Suprapubic skin (tissue), 3 donors: Measurements from ENCODE around the gene COL3A1.

Experiments used
- EP300 ChIP-seq: sonication (generic); formaldehyde crosslinking; IDR thresholded peaks from one replicate; pipeline ENCODE4 v1.6.1; 2017; ENCODE audit warnings: antibody characterized with exemption
- POLR2A ChIP-seq, 2 donors: fragments of 450-650 bp; IDR thresholded peaks; one replicate each; pipeline ENCODE4 v1.6.1; 2017; ENCODE audit warnings: antibody characterized with exemption in 2 of 2, mild to moderate bottlenecking in 2 of 2, moderate library complexity in 2 of 2
- TF ChIP-seq, protein P1 (sequence below), 2 donors: fragments of 200-600 bp in 1 of 2; fragments of 450-650 bp in 1 of 2; sonication (generic) in 1 of 2; IDR thresholded peaks; one replicate each; pipeline ENCODE4 v1.5.1; 2016 to 2019; ENCODE audit warnings: antibody characterized with exemption in 2 of 2, mild to moderate bottlenecking in 1 of 2, moderate library complexity in 1 of 2

DNA sequence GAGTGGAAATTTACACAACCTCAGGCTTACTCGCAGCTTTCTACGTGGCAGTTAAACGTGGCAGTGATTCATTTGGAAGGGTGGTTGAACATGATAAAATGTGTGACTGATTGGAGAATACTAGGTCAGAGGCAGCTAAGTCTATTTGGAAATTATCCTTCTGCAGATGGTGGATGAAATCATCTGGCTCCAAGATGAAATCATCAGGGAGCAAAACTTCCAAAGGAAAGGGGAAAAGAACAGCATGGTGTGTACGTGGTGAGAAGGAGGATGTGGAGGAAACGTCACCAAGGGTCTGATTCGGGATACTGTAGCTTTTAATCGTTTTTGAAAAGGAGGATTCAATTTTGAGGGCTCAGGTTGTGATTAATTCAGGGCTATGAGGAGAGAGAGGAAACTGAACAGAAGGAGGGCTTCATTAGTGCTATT is 47.9 kb downstream of the COL3A1 start:
- TF ChIP-seq, protein P1, sequence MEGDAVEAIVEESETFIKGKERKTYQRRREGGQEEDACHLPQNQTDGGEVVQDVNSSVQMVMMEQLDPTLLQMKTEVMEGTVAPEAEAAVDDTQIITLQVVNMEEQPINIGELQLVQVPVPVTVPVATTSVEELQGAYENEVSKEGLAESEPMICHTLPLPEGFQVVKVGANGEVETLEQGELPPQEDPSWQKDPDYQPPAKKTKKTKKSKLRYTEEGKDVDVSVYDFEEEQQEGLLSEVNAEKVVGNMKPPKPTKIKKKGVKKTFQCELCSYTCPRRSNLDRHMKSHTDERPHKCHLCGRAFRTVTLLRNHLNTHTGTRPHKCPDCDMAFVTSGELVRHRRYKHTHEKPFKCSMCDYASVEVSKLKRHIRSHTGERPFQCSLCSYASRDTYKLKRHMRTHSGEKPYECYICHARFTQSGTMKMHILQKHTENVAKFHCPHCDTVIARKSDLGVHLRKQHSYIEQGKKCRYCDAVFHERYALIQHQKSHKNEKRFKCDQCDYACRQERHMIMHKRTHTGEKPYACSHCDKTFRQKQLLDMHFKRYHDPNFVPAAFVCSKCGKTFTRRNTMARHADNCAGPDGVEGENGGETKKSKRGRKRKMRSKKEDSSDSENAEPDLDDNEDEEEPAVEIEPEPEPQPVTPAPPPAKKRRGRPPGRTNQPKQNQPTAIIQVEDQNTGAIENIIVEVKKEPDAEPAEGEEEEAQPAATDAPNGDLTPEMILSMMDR (IDR thresholded peaks at IDR 0.05): no peak
- TF ChIP-seq POLR2A (IDR thresholded peaks at IDR 0.05): no peak
- no peak for TF ChIP-seq EP300
